PC-3 (cell line): ENCODE data around the gene EVA1A.

Experiments used
- EZH2 ChIP-seq: fragments of 300-600 bp; sonication (generic); IDR thresholded peaks from one replicate; pipeline ENCODE4 v1.6.1; 2017; ENCODE audit warnings: antibody characterized with exemption, mild to moderate bottlenecking, low read length; ENCODE audit not compliant: unreplicated experiment
- EZH2phosphoT487 ChIP-seq: fragments of 300-600 bp; sonication (generic); IDR thresholded peaks from 2 replicates; pipeline ENCODE4 v1.6.1; 2018; ENCODE audit warnings: mild to moderate bottlenecking, antibody characterized with exemption, low read length, borderline replicate concordance
- TF ChIP-seq, protein P1 (sequence below): fragments of 300-600 bp; sonication (generic); conservative IDR thresholded peaks from 2 replicates; pipeline ENCODE4 v1.5.1; 2017; ENCODE audit warnings: antibody characterized with exemption, low read depth, mild to moderate bottlenecking, low read length

- TF ChIP-seq, protein P1, sequence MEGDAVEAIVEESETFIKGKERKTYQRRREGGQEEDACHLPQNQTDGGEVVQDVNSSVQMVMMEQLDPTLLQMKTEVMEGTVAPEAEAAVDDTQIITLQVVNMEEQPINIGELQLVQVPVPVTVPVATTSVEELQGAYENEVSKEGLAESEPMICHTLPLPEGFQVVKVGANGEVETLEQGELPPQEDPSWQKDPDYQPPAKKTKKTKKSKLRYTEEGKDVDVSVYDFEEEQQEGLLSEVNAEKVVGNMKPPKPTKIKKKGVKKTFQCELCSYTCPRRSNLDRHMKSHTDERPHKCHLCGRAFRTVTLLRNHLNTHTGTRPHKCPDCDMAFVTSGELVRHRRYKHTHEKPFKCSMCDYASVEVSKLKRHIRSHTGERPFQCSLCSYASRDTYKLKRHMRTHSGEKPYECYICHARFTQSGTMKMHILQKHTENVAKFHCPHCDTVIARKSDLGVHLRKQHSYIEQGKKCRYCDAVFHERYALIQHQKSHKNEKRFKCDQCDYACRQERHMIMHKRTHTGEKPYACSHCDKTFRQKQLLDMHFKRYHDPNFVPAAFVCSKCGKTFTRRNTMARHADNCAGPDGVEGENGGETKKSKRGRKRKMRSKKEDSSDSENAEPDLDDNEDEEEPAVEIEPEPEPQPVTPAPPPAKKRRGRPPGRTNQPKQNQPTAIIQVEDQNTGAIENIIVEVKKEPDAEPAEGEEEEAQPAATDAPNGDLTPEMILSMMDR, result peak; percentile 81
- TF ChIP-seq EZH2, result no peak
- TF ChIP-seq EZH2phosphoT487, result no peak
Measured at GRCh38 chr2:75466708-75467311, 93.9 kb downstream of the EVA1A start.
